K562 (cell line): ENCODE results near the gene MVD. TPM values are rescaled to one million over a fixed set of nuclear protein-coding genes. Genes with fewer than 3 reads are reported as not detected.
A peak's percentile ranks its signal among the peaks of the same experiment; 100 is the strongest.

ENCODE experiments used
- CEBPZ ChIP-seq: fragments of 150-350 bp; IDR thresholded peaks from 2 replicates; pipeline ENCODE4 v1.6.1; 2014; ENCODE audit warnings: low read depth, mild to moderate bottlenecking, low read length, borderline replicate concordance
- E2F3 ChIP-seq: fragments of 250-450 bp; sonication (Bioruptor Pico); IDR thresholded peaks from 2 replicates; pipeline ENCODE4 v1.4.0; 2020; ENCODE audit warnings: mild to moderate bottlenecking
- HDGF ChIP-seq: fragments of 450-650 bp; IDR thresholded peaks from 2 replicates; pipeline ENCODE4 v1.6.1; 2016
- JUND ChIP-seq, 2 experiments: IDR thresholded peaks; 2 replicates in 1 of 2; 3 replicates in 1 of 2; pipeline ENCODE4 v1.6.1; 2011; ENCODE audit warnings: borderline replicate concordance in 2 of 2, low read depth in 2 of 2, low read length in 2 of 2, improper control_type of control experiment in 1 of 2, missing biosample characterization in 1 of 2, missing genetic modification characterization in 1 of 2, missing genetic modification reagents in 1 of 2
- MYC ChIP-seq, 2 experiments: fragments of 250-450 bp in 1 of 2; sonication (Bioruptor Pico) in 1 of 2; IDR thresholded peaks; 2 replicates each; pipeline versions ENCODE4 v1.5.1 to v1.6.1; 2012 to 2021; ENCODE audit warnings: low read depth in 2 of 2, borderline replicate concordance in 1 of 2, improper control_type of control experiment in 1 of 2, low read length in 1 of 2, mild to moderate bottlenecking in 1 of 2, moderate library complexity in 1 of 2
- OTX1 ChIP-seq: fragments of 450-650 bp; formaldehyde crosslinking; IDR thresholded peaks from 2 replicates; pipeline ENCODE4 v1.4.0; 2022; ENCODE audit warnings: mild to moderate bottlenecking
- PHF21A ChIP-seq: fragments of 450-650 bp; IDR thresholded peaks from 2 replicates; pipeline ENCODE4 v1.6.1; 2017; ENCODE audit warnings: low read depth, borderline replicate concordance
- POLR2G ChIP-seq: fragments of 200-400 bp; formaldehyde crosslinking; IDR thresholded peaks from 2 replicates; pipeline ENCODE4 v1.6.1; 2017; ENCODE audit warnings: low read depth, mild to moderate bottlenecking, antibody characterized with exemption, low read length, moderate library complexity
- RBM14 ChIP-seq: fragments of 200-400 bp; formaldehyde crosslinking; IDR thresholded peaks from 2 replicates; pipeline ENCODE4 v1.6.1; 2018; ENCODE audit warnings: low read depth, mild to moderate bottlenecking, low read length, moderate library complexity, borderline replicate concordance; ENCODE audit not compliant: insufficient read depth
- SAFB ChIP-seq: fragments of 200-400 bp; formaldehyde crosslinking; IDR thresholded peaks from 2 replicates; pipeline ENCODE4 v1.6.1; 2017; ENCODE audit warnings: low read depth, low read length, borderline replicate concordance
- SNRNP70 ChIP-seq: fragments of 200-400 bp; formaldehyde crosslinking; optimal IDR thresholded peaks from 2 replicates; pipeline ENCODE3; 2017; ENCODE audit warnings: low read depth, low read length
- STAG1 ChIP-seq: sonication (generic); formaldehyde crosslinking; IDR thresholded peaks from 2 replicates; pipeline ENCODE4 v1.5.0; 2020; ENCODE audit warnings: missing genetic modification reagents, borderline replicate concordance
- ZBTB2 ChIP-seq: fragments of 450-650 bp; IDR thresholded peaks from 2 replicates; pipeline ENCODE4 v1.6.1; 2016; ENCODE audit warnings: antibody characterized with exemption
- ZBTB49 ChIP-seq: sonication (generic); formaldehyde crosslinking; IDR thresholded peaks from 2 replicates; pipeline ENCODE4 v1.8.0; 2022; ENCODE audit warnings: missing genetic modification reagents, mild to moderate bottlenecking, borderline replicate concordance
- ZNF740 ChIP-seq, 3 experiments: fragments of 200-800 bp in 1 of 3; sonication (Bioruptor generic) in 1 of 3; sonication (generic) in 1 of 3; formaldehyde crosslinking in 1 of 3; IDR thresholded peaks; 2 replicates each; pipeline versions ENCODE4 v1.6.1 to v1.8.0; 2016 to 2022; ENCODE audit warnings: mild to moderate bottlenecking in 2 of 3, missing compliant biosample characterization in 2 of 3, missing genetic modification characterization in 2 of 3, missing genetic modification reagents in 1 of 3
- polyA plus RNA-seq, 8 experiments: library from polyadenylated mRNA; depleted of rRNA in 4 of 8; stranded (reverse) in 5 of 8; unstranded in 3 of 8; fragments of >200 nt; fragmentation: Nextera tagmentation in 2 of 8; fragmentation: Illumina TruSeq in 1 of 8; extraction: Ambion mirVana in 2 of 8; extraction: Trizol in 1 of 8; gene quantifications; 2 replicates each; pipeline versions ENCODE4 v1.2.1 to v1.2.3, GENCODE V29; 2011 to 2014; ENCODE audit warnings: inconsistent platforms in 1 of 8, missing spikeins in 1 of 8
- total RNA-seq, 7 experiments: library from RNA; depleted of rRNA in 6 of 7; stranded (reverse); fragments of >200 nt in 6 of 7; fragmentation: Illumina TruSeq in 2 of 7; extraction: Trizol in 2 of 7; gene quantifications; 2 replicates each; pipeline versions ENCODE4 v1.2.1 to v1.2.3, GENCODE V29; 2011 to 2021; ENCODE audit warnings: low replicate concordance in 1 of 7
- TF ChIP-seq, protein P1 (sequence below): sonication (generic); formaldehyde crosslinking; IDR thresholded peaks from 2 replicates; pipeline ENCODE4 v1.9.0; 2022; ENCODE audit warnings: mild to moderate bottlenecking, missing genetic modification reagents

The MVD gene
- total and polyA plus RNA-seq, 9 of the 15 experiments (the other 6 are each of a cell fraction or from before 2014, with no cell fraction given): 12.2 to 141 (median 45.3) TPM

- TF ChIP-seq ZBTB49 (CRISPR knock-in tag) (no peak), HDGF (no peak; the same call in 1 of the 2 replicates), SNRNP70 (no peak), RBM14 (no peak), SAFB (no peak), POLR2G (peak; percentile 63), CEBPZ (no peak), E2F3 (CRISPR knock-in tag) (no peak), PHF21A (no peak), STAG1 (CRISPR knock-in tag) (0 out of 2 replicates have a peak, but pooled peaks have one; percentile 30), ZBTB2 (peak; percentile 22; the same call in 1 of the 2 replicates), ZNF740 (CRISPR knock-in tag; IDR thresholded peaks at IDR 0.05) (no peak), ZNF740 (tag; IDR thresholded peaks at IDR 0.05) (no peak), MYC (IDR thresholded peaks at IDR 0.05; ENCODE audit: low read depth, low read length) (no peak), MYC (CRISPR knock-in tag; IDR thresholded peaks at IDR 0.05; ENCODE audit: borderline replicate concordance, low read depth) (no peak), OTX1 (CRISPR knock-in tag) (no peak), JUND (IDR thresholded peaks at IDR 0.05; ENCODE audit: borderline replicate concordance, low read depth, low read length) (0 out of 2 replicates have a peak, but pooled peaks have one; percentile 16), JUND (tag; IDR thresholded peaks at IDR 0.05; ENCODE audit: borderline replicate concordance, low read depth, low read length) (no peak)
- TF ChIP-seq, protein P1, sequence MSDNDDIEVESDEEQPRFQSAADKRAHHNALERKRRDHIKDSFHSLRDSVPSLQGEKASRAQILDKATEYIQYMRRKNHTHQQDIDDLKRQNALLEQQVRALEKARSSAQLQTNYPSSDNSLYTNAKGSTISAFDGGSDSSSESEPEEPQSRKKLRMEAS: 0 out of 2 replicates have a peak, but pooled peaks have one; percentile 23
Observed at GRCh38 chr16:88681084-88681680, 18.3 kb upstream of the MVD start (continued).
